Stimulated activated naive CD4-positive, alpha-beta T cell treated with Interleukin-2 at 50 U/mL for 16 hours (primary cell): ENCODE measurements around the gene CDRT4.

Source experiments
- DNase-seq: peaks from one replicate; lab custom pipeline; 2025; lab: John Stamatoyannopoulos, UW

CDRT4 gene

DNA sequence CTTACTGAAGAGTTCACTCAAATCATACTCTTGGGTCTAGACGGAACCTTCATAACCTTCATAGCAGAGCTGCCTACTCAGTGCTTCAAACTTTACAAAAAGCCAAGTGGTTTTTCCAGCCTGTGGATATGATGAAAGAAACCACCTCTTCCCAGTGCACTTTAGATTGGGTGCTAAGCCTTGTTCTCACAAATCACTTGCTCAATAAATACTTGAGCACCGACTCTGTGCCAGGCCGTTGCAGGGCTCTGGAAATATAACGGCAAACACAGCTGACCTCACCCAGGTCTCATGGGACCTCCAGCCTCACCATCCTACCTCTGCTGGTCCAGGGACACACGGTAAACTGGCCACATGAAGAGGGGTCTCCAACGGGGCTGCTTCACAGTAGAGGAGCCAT, 35.7 kb downstream of the CDRT4 start:
- DNase-seq = no peak

DNA sequence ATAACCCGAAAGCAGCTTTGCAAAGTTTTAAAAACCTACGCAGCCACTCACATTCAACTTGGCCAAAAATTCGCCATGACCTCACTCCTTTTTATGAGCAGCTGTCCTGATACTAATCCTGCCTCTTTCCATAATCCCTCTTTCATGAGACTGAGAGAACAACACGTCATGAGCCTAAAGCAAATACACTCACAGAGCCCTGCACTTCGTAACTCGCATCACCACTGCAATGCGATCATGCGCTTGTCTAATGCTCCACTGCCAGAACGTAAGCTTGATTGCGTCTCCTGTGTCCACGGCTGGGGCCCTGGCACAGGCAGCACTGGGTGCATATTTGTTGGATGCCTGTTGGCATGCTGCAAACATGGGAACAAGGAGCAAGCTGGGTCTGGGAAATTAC, 36.2 kb downstream of the CDRT4 start:
- no peak for DNase-seq

DNA sequence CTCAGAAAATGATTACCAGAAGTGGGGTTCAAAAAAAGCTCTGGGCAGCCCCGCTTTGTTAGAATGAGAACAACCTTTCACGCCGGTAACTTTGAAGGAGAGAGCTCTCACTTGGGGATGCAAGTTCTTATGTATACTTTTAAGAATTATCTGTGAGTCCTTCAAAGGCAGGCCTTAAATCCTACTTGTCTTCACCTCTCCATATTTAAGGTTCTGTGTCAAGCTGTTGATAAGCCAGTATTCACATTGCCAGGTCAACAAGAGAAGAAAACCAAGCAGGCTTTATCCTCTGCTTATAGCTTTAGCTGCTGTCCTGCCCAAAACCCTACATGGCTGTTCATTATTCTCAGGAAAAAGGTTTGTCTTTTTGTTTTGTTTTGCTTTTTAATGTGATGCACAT, 42.9 kb downstream of the CDRT4 start:
- no peak for DNase-seq

DNA sequence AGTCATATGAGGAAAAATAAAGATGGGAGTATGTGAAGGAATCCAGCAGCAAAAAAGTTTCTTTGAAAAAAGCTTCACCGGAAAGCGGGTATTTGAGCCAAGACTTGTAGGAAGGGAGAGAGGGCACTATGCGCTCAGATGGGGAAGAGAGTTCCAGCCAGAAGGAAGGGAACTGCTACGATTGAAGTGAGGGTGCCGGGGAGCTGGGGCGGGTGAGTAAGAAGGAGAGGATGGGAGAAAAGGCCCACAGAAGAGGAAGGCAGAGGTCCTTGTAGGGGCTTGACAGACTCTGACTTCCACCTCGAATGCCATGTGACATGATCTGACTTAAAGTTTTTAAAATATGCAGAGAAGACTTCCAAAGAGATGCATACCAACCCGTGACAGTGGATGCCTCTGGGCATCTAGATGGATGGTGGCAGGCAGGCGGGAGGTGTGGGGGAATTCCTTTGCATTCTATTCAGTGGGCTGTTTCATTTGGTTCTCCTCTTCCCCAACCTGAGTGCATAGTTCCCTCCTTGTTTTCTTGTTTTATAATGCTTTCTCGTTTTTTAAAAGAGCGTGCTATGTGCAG, 44.9 kb downstream of the CDRT4 start:
- DNase-seq = no peak

DNA sequence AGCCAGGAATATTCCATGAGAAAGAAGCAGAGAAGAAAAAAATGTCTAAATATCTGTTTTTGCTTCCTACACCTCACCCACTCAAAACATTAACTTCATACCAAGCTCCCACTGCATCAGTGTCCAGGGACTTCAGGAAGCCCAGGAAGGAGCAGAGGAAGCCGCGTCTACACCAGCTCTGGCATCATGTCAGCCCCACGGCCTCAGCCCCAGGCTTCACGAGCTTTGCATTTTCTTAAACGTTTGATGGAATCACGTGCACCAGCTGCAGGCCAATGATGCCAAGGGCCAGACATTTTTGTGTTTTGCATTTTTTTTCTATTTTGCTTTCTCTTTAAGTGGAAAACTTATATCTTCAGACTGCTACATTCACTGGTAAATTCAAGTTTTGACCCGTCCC, 48.6 kb downstream of the CDRT4 start:
- no peak for DNase-seq

DNA sequence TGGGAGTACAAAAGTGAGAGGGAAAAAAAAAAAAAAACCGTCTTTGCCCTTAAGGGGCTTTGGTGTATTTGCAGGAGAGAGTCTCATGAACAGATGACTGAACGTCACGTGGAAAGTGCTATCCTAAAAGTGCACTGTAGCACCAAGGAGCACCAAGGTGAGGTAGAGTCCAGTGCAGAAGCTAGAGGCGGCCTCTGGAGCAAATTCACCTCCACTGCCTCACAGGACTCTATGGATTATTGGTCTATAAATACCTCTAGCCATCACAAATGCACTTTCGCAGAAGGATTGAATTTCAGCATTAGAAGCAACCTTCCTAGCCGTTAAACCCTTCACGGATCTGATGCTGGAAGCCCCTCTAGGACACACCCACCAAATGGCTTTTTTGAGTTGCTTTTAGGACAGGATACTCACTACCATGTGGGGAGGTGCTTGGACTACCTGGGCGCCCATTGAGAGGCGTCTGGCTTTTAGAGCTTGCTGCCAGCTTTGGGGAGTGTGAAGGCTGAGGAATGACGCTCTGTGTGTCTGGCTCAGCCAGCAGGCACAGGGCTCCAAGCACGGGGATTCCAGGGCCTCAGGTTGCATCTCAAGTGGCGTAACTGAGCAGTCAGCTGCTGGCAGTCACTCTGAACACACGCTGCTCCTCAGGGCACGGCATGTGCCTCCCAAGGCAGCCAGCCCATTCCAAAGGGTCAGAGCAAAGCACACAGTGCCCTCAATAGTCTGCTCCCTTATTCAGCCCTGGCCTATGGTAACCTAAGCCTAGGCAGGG, 52.7 kb downstream of the CDRT4 start:
- no peak for DNase-seq

DNA sequence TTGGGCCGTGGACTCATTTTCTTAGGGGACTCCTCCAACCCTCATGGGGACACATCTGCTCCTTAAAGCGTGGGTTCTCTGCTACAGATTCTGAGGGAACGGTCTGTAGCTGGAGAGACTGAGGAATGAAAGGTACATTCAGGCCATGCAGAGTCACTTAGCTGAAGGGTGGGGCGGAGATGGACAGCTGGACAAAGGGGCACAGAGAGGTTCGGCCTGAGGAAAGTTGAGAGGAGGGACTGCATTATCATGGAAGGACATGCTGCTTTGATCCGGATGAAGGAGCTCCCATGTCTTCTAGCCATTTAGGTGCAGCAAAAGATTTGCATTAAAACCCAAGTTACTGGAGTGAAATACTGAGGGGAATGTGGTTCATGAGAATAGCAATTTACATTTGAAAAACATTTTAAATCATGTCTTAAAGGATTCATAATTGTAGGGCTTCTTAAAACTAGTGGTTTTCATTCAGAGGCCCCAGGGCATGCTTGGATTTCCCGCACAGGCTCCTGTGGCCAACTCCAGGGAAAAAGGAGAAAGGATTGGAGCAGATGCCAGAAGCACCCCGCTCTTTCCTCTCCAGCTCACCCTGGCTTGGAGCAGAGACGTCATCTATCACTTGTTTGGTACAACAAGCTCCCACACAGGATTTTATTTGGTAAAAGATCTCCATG, 54.2 kb downstream of the CDRT4 start:
- no peak for DNase-seq

DNA sequence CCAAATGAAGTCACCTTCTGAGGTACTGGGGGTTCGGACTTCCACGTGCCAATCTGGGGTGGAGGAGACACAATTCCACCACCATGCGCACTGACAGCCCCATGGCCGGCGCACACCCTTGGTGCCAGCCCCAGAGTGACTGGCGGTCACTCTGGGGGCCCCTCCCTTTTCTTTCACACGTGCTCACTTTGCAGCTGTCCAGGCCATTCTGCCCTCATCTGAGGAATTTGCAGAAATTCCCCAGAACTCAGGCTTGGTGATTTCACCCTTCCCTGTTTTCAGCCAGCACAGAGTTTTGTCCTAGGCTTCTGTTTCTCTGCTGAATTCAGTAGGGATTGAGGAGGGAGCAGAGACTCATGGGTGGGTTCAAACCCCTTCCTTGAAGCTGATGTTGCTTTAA, 54.8 kb downstream of the CDRT4 start:
- DNase-seq = no peak

DNA sequence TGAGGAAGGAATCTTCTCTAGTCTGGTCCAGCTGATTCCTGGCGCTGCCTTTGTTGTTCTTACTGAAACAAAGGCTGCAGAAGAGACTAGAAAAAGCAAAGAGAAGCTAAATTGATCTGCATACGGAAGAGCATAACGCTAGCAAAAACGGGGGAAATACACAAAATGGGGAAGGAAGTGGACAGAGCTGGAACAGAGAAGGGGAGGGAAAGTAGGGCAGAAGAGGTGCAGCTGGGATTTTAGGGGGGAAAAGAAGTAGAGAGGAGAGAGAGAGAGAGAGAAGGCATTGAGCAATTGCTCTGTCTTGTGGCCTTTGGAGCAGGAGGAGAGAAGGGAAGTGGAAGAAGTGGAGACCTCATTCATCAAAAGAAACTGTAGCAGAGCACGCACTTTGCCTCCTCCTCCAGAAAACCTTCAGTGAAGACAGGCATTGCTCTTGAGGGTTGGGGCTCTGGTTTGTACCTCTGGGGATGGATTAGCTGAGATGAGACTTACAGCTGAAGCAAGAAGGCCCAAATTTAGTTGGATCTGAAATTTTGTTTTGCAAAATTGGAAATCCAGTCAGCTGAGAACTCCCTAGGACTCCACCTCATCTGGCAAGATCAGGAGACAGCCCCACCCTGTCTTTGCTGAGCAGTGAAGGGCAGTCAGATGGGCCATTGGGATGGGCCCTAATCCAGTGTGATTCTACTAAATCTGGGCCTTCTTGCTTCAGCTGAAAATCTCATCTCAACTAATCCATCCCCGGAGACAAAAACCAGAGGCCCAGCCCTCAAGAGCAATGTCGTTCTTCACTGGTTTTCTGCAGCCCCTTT, 55.8 kb downstream of the CDRT4 start:
- no peak for DNase-seq

DNA sequence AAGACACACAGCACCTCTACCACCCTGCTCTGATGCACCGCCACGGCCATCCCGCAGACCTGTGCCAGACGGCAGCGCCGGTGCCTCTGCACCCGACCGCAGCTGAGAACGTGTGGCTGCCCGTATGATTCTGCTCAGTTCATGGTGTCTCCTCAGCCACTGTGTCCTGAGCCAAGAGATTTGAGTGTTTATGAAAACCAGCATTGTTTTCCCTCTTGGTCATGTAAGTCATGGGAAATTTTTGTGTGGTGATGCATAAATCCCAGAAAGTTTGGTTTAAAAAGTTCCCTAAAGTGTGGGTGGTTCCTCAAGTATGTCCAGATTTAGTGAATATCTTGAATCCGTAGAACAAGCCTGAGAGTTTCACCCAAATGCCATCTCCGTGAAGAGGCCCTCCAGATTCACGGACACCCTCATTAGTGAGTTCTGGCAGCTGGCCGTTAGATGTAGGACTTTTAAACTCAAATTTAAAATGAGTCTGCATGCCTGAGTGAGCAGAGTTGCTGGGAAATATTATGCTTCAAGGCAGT, 57.6 kb downstream of the CDRT4 start:
- DNase-seq = no peak

DNA sequence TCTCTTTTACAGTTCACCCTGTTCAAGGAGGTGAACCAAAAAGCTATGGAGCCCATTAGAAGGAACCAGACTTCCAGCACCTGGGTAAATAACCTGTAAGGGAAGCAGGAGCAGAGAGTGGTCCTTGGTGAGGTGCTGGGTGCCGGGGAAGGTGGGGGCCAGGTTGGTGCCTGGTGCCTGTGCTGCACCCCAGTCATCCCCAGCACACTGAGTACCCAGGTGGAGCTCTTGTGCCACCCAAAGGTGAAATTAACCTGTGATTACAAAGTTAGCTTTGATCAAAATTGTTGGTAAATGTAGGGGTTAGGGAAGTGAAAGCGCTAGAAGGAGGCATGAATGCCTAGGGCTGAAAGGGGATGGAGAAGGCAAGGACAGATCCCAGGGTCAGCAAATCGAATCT, 58.6 kb downstream of the CDRT4 start:
- DNase-seq = no peak

DNA sequence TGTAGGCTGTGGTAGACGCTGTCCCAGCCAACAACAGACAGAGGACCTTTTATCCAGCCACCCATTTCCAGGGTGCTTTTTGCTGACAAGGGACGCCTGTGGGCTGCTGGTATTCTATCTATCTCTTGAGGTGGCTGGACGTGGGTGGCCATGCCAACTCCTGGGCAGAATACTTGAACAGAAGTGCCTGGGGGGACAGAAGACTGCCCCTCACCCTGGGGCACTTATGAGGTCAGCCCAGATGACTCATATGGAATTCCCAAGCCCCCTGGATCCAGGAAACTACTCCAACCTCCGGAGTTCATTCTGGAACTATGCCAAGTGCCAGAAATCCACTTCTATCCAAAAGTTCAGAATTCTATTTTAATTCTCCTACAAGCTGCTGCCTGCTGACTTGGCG, 61.3 kb downstream of the CDRT4 start:
- no peak for DNase-seq

DNA sequence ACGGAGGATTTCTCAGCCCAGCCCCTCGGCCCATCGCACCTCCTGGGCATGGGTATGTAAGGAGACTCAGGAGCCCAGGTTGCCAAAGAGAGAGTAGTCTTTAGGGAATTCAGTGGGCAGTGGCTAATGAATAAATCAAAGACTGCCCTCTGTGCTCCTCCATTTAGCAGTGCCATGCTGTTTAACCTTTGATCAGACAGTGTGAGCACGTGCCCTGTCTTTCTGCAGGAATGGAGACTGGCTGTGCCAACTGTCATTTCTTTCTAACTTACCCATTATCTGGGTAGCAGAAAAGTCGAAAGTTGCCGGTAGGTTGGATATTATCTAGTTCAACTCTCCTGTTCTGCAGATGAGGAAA, 62.4 kb downstream of the CDRT4 start:
- DNase-seq = no peak

DNA sequence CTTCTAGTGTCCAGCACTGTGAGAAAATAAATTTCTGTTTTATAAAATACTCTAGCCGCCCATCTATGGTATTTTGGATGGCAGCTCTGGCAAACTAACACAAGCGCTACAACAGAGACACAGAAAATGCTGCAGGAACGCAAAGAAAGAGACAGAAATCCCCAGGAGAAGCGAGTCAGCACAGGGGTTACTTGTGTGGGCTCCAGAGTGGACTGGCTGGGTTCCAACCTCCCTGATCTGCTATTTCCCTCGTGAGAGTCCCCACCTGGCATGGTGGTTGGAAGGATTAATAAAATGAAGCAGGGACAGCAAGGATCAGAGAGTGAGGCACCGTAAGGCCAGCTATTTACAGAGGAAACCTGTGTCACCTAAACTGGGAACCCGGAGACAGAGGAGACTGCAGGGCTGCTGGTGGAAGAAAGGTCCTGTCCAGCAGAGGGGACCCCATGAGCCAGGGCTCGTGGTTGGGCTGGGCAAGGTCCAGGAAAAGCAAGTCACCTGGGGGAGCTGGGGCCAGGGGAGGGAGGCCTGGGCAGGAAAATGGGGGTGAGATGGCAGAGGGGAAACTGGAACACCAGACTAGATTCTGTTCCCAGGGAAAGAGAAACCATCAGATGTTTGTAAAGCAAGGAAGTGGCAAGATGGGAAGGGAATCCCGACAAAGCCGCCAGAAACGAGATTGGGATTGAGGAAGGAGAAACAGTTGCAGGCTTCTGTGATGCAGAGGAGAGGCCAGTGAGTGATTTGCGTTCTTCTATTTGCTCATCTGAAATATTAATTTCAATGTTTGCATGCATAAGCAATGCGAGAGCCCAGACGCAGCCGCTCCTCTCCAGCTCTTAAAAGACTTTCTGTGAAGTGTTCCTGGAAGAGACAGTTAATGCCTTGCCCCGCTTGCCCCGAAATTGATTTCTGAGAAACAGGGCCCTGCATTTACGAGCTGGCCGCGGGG, 63.0 kb downstream of the CDRT4 start:
- DNase-seq = no peak

DNA sequence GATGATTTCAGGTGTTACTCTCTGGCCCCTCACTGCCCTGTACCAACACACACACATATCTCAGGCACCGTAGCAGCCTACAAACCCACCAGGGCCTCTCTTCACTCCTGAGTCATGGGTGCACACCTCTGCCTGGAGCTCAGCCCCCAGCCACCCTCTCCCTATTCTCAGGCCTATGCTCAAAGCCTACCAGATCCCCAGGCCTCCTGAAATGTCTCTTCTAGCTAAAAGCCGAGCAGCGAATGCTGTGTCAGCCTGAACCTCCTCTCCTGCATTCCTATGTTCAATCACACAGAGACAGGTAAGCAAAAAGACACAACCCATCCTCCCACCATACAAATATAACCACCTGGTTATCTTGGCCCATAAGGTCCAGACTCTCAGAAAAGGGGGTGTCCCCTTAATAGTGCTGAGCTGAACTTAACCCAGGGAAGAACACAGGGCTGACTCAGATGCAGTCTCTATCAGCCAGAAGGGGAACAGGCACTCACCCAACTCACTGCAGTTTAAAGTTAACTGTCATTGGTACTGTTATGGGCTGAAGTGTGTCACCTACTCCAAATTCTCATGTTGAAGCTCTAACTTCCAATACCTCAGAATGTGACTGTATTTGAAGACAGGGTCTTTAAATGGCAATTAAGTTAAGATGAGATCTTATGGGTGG, 64.0 kb downstream of the CDRT4 start:
- no peak for DNase-seq

DNA sequence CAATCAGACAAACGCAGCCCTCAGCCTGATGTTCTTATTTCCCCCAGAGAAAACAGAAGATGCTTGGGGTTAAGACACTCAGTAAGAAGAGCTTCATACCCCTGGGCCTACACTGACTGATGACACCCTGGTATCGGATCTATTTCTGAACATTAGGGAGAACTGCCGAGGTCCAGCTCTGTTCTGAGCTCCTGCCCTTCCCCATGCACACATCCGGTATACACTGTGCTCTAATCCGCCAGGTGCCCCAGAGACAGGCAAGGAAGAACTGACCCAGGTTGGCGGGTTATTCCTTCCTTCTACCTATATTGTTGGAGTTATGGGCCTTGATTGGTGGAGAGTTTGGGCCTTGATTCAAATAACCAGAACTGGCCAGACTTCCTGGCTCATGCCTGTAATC, 68.0 kb downstream of the CDRT4 start:
- no peak for DNase-seq

DNA sequence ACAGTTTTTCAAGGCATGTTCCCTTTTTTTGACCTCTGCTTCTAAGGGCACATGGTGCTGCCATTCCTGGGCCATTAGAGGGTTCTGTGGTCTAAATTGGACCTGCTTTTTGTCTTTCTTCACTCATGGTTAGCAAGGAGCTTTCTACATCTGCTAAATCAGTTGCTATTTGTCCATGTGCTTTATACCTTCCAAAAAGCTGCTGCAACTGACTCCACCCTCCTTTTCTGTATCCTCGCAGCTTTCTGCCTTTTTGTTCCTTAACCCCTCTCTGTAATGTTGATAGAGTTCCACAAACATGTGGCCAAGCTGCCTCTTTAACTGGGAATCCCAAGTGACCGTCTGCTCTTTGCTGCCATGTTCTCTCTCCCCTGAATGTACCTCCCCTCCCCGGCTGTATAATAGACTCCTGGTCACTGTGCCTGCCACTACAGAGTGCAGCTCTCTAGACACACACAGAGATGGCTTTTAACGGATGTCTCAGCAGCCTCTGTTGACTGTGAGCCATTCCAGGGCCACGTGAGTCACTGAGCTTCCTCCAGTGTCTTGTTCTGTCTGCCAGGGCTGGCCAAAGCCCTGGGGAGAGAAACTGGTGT, 68.6 kb downstream of the CDRT4 start:
- no peak for DNase-seq

DNA sequence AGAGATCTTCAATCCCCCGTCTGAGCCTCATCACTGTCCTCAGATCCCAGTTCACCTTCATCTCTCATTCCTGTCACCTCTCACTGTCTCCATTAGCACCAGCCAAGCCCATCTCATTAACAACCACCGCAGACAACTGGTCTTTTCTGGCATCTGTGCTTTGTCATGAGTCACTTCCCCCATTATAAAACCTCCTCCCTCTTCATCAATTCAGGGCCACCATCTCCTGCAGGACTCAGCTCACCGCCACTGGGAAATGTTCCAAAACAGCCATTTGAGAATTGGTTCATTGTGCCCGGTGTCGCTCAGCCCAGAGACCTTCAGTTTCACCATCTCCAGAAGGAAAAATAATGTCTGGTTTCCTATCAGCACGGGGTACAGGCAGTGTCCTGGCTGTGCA, 69.1 kb downstream of the CDRT4 start:
- no peak for DNase-seq

DNA sequence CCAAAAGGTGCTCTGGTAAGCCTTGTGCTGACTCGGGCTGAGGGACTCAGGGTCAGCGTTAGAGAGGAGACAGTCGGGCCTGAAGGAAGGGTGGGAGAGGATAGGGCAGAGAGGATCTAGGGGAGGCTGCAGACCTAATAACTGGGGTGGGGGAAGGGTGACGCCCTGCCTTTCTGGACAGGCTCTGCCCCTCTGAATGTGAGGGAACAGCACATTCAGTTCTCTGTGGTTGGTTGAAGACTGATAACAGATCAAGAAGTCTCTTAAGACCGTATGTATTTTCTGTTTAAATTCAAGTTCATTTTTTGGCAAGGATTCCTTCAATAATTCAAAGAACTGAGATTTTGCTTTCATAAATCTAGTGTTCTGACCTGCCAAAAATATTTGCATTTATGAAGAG, 69.8 kb downstream of the CDRT4 start:
- no peak for DNase-seq

DNA sequence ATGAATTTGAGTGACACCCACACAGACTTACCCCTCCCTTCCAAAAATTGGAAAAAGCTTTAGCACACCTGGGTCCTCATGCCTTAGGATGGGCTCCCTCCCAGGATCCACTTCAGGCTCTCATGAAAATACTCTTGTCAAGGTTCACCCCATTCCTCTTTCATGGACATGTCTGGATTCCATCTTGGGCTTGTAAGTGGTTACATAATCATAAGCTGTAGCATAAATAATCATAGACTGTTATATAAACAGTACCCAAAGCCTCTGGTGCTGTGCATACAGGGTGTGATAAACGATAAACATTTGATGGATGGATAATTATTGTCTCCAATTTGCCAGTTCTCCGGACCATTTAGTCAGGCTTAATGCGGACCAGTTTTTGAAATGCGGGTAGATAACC, 72.3 kb downstream of the CDRT4 start:
- no peak for DNase-seq
